Aorta (tissue), 5 donors: ENCODE measurements around the gene PPP1R12A. TPM values are rescaled to one million over a fixed set of nuclear protein-coding genes. Genes with fewer than 3 reads are reported as not detected.
A peak's percentile ranks its signal among the peaks of the same experiment; 100 is the strongest.
"Not testable (repeated sequence)": the region's sequence is repeated elsewhere in the genome, so short reads cannot be mapped to it uniquely, and the experiment has no call there.

Experiments
- ATAC-seq: fragments of 200-7000 bp; cut with Tn5 transposase; one replicate; pipeline ENCODE4 v1.9.1; 2022; ENCODE audit warnings: moderate library complexity; ENCODE audit not compliant: low FRiP score
- DNase-seq, 2 donors: peaks; one replicate each; pipeline ENCODE4 v3.0.0-alpha.2; 2020
- H3K27ac ChIP-seq, 2 donors: one replicate each; pipeline ENCODE4 v1.5.1; 2013; ENCODE audit warnings: low read length in 2 of 2, mild to moderate bottlenecking in 2 of 2, moderate library complexity in 2 of 2, control low read depth in 1 of 2, inconsistent platforms in 1 of 2, low read depth in 1 of 2
- H3K27me3 ChIP-seq, 2 donors: one replicate each; pipeline ENCODE4 v1.6.1; 2013; ENCODE audit warnings: control low read depth in 1 of 2, low read length in 1 of 2, mild to moderate bottlenecking in 1 of 2, moderate library complexity in 1 of 2; ENCODE audit not compliant: insufficient read depth in 2 of 2, control insufficient read depth in 1 of 2
- H3K36me3 ChIP-seq, 2 donors: one replicate each; pipeline ENCODE4 v1.6.1; 2013; ENCODE audit warnings: control low read depth in 1 of 2, low read length in 1 of 2, mild to moderate bottlenecking in 1 of 2; ENCODE audit not compliant: insufficient read depth in 2 of 2, control insufficient read depth in 1 of 2
- H3K4me1 ChIP-seq, 2 donors: one replicate each; pipeline ENCODE4 v1.6.1; 2013; ENCODE audit warnings: low read length in 2 of 2, control low read depth in 1 of 2, mild to moderate bottlenecking in 1 of 2, moderate library complexity in 1 of 2; ENCODE audit not compliant: insufficient read depth in 2 of 2, control insufficient read depth in 1 of 2
- H3K4me3 ChIP-seq, 2 donors: one replicate each; pipeline ENCODE4 v1.5.1; 2013; ENCODE audit warnings: low read length in 2 of 2, control low read depth in 1 of 2, mild to moderate bottlenecking in 1 of 2
- H3K9me3 ChIP-seq: one replicate; pipeline ENCODE4 v1.6.1; 2013; ENCODE audit warnings: mild to moderate bottlenecking, low read length; ENCODE audit not compliant: control insufficient read depth
- WGBS, 2 donors: extraction: QIAGEN DNeasy Blood & Tissue Kit; methylation state at CpG; one replicate each; pipeline ENCODE4 v1.1.7; 2013; 5-methylcytosine and 5-hydroxymethylcytosine counted together
- intact Hi-C, 2 donors: fragments of 100-400 bp; cut with DNase I; formaldehyde crosslinking; loops; one replicate each; pipeline versions ENCODE4 v1.14.2 to v1.15.0; 2022
- long read RNA-seq, 2 donors: library from polyadenylated mRNA; unstranded; transcript quantifications; one replicate each; pipeline ENCODE4 v2.0.0, GENCODE V29; 2020 to 2021
- polyA plus RNA-seq, 2 donors: library from polyadenylated mRNA; stranded (reverse); fragments of 200-250 nt; gene quantifications; one replicate each; pipeline ENCODE4 v1.2.3, GENCODE V29; 2013
- total RNA-seq, 2 donors: library from RNA; stranded (reverse); fragmentation: NEBNext Ultra II Directional; extraction: Animal tissue kit (Norgen Biotek cat#: 25700); gene quantifications; one replicate each; pipeline ENCODE4 v1.2.1, GENCODE V29; 2021
- donor health status: healthy with polysubstance abuse.
- donor health status: Bipolar disorder and iron deficiency.
- donor health status: DM: no; HTN: no; CAD: no.
- donor health status: DM: no; HTN: no; CAD: no.
- donor health status: DM: yes; HTN: yes; CAD: no.

PPP1R12A gene
- total RNA-seq, result 100 to 1,000 TPM; 194 to 287 TPM
- 100 to 1,000 TPM in 1 of 2 donors, 10 to 100 TPM in 1; 24.8 to 274 TPM for polyA plus RNA-seq
- long read RNA-seq, donor 1, transcript PPP1R12A-208 (15 exons, 2,275 nt), result major isoform, 7 of 774 reads
- long read RNA-seq, donor 1, partial matches to known transcripts, result 628 of 774 reads
- long read RNA-seq, donor 1, other reads (novel, unspliced or antisense), result 138 of 774 reads
- long read RNA-seq, donor 2, full-length matches to known transcripts, result 4 of 111 reads
- long read RNA-seq, donor 2, partial matches to known transcripts, result 81 of 111 reads
- long read RNA-seq, donor 2, other reads (novel, unspliced or antisense), result 26 of 111 reads

DNA sequence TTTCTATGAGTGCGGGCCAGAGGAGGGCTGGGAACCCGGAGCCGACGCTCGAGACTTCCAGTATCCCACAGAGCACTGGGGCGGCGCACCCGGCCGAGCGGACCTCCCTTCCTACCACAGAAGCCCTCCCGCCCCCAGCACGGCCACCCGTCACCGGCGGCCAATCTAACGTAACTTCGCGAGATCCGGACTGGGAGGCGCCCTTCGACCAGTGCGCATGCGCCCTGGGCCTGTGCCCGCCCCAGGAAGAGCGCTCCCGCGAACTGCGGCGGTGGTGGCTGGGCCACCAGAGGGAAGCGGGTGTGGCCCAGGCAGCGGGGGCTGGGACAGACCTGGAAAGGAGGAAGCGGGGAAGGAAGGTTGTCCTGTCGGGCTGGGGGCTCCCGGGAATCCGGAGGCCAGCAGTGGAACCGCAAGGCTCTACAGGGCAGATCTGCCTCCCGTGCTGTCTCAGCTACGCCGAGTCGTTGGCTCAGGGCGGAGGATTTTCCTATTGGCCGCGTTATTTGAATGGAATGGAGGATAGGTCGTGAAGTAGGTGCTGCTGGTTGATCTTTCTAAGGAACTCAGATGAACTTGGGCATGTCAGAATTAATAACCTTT, at the start of gene PPP1R12A:
PPP1R12A (minus strand) TSS at position 77 of the 603 bp plus-strand sequence. CDS start 166 bp downstream, outside the sequence.
- Histone ChIP-seq H3K4me1 (peaks cover 0 to 2% of the 10 kb centered on the region in 2 donors), H3K27me3 (no peaks in the 10 kb centered on the region), H3K4me3 (peak within 1 kb of the TSS; percentile 80 to 97), H3K36me3 (no peaks in the 10 kb centered on the region), H3K27ac (peak within 1 kb of the TSS; percentile 91 to 96), H3K9me3 (no peaks in the 10 kb centered on the region)
- DNase-seq (peak; percentile 99), ATAC-seq (peak; percentile 99)
- WGBS, 2 donors, result 0% methylated on average over 41 to 44 of the region's 44 CpGs
- intact Hi-C loops, result loop anchor here (2.0 to 10.0 kb wide), 8 partner anchors 50 to 510 kb away; partner anchors contain the start of gene PAWR (in 1 of the 2)

DNA sequence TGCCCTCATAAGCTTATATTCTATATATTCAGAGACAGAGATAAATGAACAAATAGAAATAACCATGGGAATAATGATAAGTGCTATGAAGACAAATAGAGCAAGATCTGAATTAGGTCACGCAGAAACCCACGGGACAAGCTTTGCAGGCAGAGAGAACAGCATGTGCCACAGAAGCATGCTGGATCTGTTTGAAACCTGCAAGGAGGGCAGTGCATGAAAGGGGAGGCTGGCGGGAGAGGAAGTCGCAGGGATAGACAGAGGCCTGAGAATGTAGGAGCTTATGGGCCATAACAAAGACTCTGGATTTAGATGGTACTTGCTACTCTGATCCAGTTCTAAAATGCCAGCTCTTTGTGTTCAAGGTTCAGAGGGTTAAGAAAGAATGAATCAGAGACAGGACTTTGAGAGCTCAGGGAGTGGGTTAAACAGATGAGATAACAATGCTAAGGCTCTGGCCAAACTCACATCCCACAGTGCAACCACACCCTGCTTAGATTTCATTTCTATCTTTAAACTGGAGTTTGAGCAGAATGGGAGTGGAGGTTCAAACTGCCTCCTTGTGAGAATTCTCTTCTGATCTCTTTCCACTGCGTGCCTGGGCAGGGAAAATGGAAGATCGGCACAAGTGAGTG, 49.2 kb upstream of the PPP1R12A start:
- H3K27ac ChIP-seq, result no peak overlapping the region
- no peaks in the 10 kb centered on the region for H3K36me3 ChIP-seq
- H3K9me3 ChIP-seq, result no peaks in the 10 kb centered on the region
- H3K4me3 ChIP-seq, result no peak overlapping the region
- no peaks in the 10 kb centered on the region for H3K4me1 ChIP-seq
- WGBS, 2 donors, result 83 to 84% methylated on average over 6 of the region's 6 CpGs
- DNase-seq (no peak), ATAC-seq (no peak)
- no peaks in the 10 kb centered on the region for H3K27me3 ChIP-seq
- intact Hi-C loops, result no loop called here

DNA sequence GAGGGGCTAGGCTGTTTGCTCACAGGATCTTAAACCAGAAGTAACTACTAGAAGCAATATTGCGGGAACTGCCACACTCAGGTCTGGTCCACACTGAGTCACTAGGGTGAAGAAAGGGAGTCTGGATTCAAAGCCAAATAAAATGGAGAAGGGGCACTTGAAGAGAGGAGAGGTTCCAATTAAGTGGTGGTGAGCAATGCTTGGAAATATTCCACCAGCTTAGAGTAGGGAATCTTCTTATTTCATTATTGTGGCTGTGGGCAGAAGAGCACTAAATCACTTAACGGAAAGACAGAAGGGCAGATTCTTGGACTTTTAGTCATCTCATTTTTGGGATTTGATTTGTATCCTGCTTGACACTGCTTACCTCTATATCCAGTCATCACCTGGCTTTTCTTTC, 48.6 kb upstream of the PPP1R12A start:
- DNase-seq, result no peak
- Histone ChIP-seq H3K4me1 (no peaks in the 10 kb centered on the region), H3K27me3 (no peaks in the 10 kb centered on the region), H3K36me3 (no peaks in the 10 kb centered on the region), H3K4me3 (no peak overlapping the region), H3K27ac (no peak overlapping the region), H3K9me3 (no peaks in the 10 kb centered on the region)
- WGBS, 2 donors, result 91 to 98% methylated on average over 2 of the region's 2 CpGs
- ATAC-seq, result no peak
- intact Hi-C loops, result no loop called here

DNA sequence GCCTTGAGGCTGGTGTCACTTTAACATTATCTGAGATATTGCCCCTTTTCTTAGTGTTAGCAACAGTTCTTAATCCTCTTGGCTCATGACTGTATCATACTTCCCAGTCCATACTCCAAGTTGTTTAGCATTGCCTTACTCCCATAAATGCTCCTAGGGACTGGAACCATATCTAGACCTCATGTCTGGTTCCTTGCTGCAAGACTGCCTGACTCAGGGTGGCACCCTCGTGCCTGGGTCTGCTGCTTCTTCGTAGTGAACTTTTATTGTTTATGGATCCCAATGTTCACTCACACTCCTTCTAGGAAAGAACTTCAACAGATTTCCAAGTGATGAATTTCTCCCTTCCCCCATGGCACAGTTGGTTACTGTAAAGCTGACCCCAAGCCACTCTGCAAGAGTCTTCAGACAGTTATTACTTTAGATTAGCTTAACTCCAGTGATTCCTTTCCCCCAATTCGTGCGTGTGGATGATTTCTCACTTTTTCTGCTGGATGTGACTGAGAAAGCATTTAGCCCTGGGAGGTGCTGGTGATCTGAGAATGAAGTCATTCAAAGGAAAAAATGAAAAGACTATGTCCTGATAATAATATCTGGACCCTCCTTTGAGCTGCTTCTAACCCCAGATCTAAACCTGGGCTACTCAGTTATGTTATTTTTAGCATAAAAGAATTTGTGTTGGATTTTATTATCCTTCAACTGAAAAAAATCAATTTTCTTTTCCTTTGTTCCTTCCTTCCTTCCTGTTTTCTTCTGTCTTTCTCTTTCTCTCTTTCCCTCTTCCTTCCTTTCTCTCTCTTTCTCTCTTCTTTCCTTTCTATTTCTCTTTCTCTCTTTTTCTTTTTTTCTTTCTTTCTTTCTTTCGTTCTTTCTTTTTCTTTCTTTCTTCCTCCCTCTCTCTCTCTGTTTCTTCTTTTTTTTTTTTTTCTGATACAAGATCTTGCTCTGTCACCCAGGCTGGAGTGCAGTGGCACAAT, 47.5 kb upstream of the PPP1R12A start:
- no peaks in the 10 kb centered on the region for H3K36me3 ChIP-seq
- 53 to 58% methylated on average over 5 of the region's 5 CpGs for WGBS, 2 donors
- ATAC-seq (no peak), DNase-seq (no peak)
- intact Hi-C loops, result no loop called here
- no peak overlapping the region for H3K27ac ChIP-seq
- no peaks in the 10 kb centered on the region for H3K9me3 ChIP-seq
- H3K27me3 ChIP-seq, result no peaks in the 10 kb centered on the region
- H3K4me3 ChIP-seq, result no peak overlapping the region
- H3K4me1 ChIP-seq, result no peaks in the 10 kb centered on the region

DNA sequence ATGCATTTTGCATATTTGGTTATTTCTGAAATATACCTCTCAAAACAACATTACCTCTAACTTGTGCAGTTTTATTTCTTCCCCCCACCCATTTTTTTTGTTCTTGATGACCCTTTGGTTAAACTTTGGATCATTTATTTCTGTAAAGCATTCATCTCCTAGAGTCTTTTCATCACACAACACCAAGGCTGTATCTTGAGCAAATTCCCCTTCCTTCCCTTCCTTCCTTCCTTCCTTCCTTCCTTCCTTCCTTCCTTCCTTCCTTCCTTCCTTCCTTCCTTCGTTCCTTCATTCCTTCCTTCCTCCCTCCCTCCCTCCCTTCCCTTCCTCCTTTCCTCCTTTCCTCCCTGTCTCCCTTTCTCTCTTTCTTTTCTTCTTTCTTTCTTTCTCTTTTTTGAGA, 43.8 kb upstream of the PPP1R12A start:
- 60 to 86% methylated on average over 1 of the region's 1 CpG for WGBS, 2 donors
- H3K4me1 ChIP-seq, result no peaks in the 10 kb centered on the region
- H3K27ac ChIP-seq, result no peak overlapping the region
- H3K9me3 ChIP-seq, result no peaks in the 10 kb centered on the region
- DNase-seq, result no peak
- no peaks in the 10 kb centered on the region for H3K36me3 ChIP-seq
- intact Hi-C loops, result no loop called here
- H3K4me3 ChIP-seq, result no peak overlapping the region
- H3K27me3 ChIP-seq, result no peaks in the 10 kb centered on the region
- no peak for ATAC-seq

DNA sequence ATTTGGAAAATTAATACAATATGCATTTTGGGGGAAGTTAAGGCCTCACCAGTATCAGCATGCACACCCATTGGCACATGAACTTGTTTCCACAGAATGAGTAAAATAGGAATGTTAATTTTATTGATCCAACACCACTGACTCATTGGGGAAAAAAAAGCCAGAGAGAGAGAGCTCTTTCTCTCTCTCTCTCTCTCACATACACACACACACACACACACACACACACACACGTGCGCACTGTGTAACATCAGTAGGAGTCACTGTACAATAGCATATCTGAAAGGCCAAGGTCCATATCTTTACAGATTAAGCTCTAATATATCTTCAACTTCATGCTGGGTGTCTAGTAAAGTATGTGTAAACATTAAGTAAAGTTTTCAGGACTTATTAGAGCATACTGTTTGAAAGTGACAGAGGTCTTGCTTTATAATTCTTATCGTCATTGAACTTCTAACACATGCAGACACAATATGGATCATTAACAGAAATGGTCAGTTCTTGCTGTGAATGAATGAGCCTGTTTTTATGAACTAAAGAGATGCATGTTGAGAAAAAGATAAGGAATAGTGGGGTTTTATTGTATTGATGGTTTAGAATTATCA, 43.1 kb upstream of the PPP1R12A start:
- H3K36me3 ChIP-seq, intact Hi-C loops, H3K4me1 ChIP-seq, ATAC-seq, H3K4me3 ChIP-seq, H3K9me3 ChIP-seq, DNase-seq, H3K27me3 ChIP-seq, H3K27ac ChIP-seq: not testable (repeated sequence)
- WGBS, 2 donors, result 45 to 91% methylated on average over 2 to 3 of the region's 3 CpGs

DNA sequence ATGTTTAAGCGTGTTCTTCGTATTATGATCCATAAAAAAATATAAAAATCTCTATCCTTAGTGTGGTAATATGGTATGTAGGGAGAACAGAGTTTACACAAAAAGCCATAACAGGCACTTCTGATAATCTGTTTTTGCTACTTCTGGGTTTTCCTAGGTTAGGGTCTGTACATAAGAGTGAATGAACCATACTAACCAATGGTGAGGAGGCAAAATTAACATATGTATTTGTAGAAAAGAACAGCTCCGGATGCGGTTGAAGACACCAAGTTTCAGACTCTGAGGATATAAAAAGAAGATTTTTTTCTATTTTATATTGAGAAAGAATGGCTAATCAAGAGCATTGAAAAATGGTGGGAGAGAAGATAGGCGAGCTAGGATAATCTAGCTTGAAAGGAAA, 40.2 kb upstream of the PPP1R12A start:
- H3K27ac ChIP-seq, result no peak overlapping the region
- 94 to 95% methylated on average over 5 of the region's 5 CpGs for WGBS, 2 donors
- no peaks in the 10 kb centered on the region for H3K4me1 ChIP-seq
- no peaks in the 10 kb centered on the region for H3K27me3 ChIP-seq
- intact Hi-C loops, result no loop called here
- no peaks in the 10 kb centered on the region for H3K9me3 ChIP-seq
- DNase-seq (no peak), ATAC-seq (no peak)
- no peak overlapping the region for H3K4me3 ChIP-seq
- no peaks in the 10 kb centered on the region for H3K36me3 ChIP-seq

DNA sequence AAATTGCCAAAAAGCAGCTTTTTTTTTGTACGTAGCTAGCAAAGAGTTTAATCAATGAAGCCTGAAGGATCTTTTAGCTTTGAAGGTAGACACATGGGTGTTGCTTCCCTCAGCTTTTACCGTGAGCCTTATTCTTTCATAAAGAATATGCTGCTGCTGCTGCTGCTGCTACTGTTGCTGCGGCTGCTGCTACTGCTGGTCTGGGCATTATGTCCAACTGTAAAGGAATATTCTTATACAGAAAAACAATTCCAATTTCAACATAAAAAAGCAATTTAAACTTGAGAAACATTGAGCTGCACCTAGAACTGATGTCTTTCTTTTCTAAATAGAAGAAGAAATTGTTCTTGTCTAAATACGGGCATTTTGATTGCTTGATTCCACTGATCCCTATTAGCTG, 38.9 kb upstream of the PPP1R12A start:
- Histone ChIP-seq H3K4me1 (no peaks in the 10 kb centered on the region), H3K9me3 (no peaks in the 10 kb centered on the region), H3K4me3 (no peak overlapping the region), H3K27ac (no peak overlapping the region), H3K36me3 (no peaks in the 10 kb centered on the region), H3K27me3 (no peaks in the 10 kb centered on the region)
- DNase-seq (no peak), ATAC-seq (no peak)
- intact Hi-C loops, result no loop called here
- 85% methylated on average over 4 of the region's 4 CpGs for WGBS, 2 donors
